ENCODE data around the gene CDH15. TPM values are rescaled to one million over a fixed set of nuclear protein-coding genes. Genes with fewer than 3 reads are reported as not detected.

The CDH15 gene
- polyA plus RNA-seq (2011; rRNA removed) (0.04 and 0.07 TPM in 2 replicates), polyA minus RNA-seq (2011; rRNA and poly(A)+ RNA removed) (not detected in 2 replicates)

- POLR2A ChIA-PET: no interaction called here
- CTCF ChIA-PET: interaction anchor here (0.8 to 0.9 kb wide), 2 partner anchors 16 to 434 kb away, joined by 3 read pairs; no protein-coding TSS in a partner anchor
- peak within 1 kb of the TSS; percentile 29 for H3K4me3 ChIP-seq (ENCODE audit: low read depth, low read length)
These were observed at the start of gene CDH15 for GRCh38 chr16:89171216-89172170. Gene CDH15 (plus strand): TSS chr16:89171748. CDS start chr16:89171832, 84 bp downstream.

GRCh38 chr16:89122322-89122851 lies 49.2 kb upstream of the CDH15 start:
- POLR2A ChIA-PET: no interaction called here
- TF ChIP-seq, protein P1, sequence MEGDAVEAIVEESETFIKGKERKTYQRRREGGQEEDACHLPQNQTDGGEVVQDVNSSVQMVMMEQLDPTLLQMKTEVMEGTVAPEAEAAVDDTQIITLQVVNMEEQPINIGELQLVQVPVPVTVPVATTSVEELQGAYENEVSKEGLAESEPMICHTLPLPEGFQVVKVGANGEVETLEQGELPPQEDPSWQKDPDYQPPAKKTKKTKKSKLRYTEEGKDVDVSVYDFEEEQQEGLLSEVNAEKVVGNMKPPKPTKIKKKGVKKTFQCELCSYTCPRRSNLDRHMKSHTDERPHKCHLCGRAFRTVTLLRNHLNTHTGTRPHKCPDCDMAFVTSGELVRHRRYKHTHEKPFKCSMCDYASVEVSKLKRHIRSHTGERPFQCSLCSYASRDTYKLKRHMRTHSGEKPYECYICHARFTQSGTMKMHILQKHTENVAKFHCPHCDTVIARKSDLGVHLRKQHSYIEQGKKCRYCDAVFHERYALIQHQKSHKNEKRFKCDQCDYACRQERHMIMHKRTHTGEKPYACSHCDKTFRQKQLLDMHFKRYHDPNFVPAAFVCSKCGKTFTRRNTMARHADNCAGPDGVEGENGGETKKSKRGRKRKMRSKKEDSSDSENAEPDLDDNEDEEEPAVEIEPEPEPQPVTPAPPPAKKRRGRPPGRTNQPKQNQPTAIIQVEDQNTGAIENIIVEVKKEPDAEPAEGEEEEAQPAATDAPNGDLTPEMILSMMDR (IDR thresholded peaks at IDR 0.05; ENCODE audit: insufficient read depth, low read depth, low read length): no peak
- Histone ChIP-seq H3K36me3 (ENCODE audit: control insufficient read depth, insufficient read depth, low read length) (peaks cover 19% of the 10 kb centered on the region), H3K4me3 (ENCODE audit: low read depth, low read length) (no peak overlapping the region), H3K27me3 (ENCODE audit: control insufficient read depth, insufficient read depth, low read length) (no peaks in the 10 kb centered on the region)
- CTCF ChIA-PET: no interaction called here
- no peak for DNase-seq (ENCODE audit: low read depth)

More at GRCh38 chr16:89171216-89172170, at the start of gene CDH15:
- Histone ChIP-seq H3K36me3 (ENCODE audit: control insufficient read depth, insufficient read depth, low read length) (no peaks in the 10 kb centered on the region; the same call in 1 of the 2 replicates), H3K27me3 (ENCODE audit: control insufficient read depth, insufficient read depth, low read length) (peaks cover 6% of the 10 kb centered on the region)
- TF ChIP-seq, protein P1 (IDR thresholded peaks at IDR 0.05; ENCODE audit: insufficient read depth, low read depth, low read length): no peak
- DNase-seq (ENCODE audit: low read depth): no peak

DNA sequence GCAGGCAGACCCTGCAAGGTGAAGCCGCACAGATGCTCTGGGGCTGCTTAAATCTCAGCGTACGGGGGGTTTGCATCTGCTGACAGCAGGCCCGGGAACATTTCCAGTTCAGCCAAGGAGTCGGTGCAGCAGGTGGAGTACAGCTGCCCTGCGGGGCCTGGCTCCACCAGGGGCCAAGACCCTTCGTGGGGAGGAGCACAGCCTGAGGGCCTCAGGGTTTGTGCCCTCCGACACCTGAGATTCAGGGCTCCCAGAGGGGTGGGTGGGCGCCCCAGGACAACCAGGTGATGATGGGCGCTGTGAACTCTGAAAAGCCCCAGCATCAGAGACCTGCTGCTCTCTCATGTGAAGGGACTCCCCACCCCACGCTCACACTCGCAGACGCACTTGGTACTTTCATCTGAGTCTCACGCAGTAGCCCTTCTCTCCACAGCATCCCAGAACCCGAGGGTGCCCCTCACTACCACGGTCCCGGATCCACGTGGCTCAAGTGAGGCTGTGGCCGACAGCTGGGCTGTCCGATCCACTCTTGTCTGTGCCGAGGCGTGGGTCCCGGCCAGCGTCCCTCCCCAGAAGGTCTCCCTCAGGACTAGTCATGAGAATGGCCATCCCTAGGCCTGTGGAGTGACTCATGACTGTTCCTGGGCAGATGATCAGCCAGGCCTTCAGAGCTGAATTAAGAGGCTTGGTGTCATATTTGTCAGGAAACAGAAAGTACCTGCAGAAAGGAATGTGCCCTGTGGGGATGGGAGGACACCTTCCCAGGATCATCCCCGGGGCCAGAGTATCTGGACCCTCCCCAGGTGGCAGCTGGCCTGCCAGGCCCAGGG lies 48.3 kb upstream of the CDH15 start:
- DNase-seq (ENCODE audit: low read depth): no peak
- TF ChIP-seq, protein P1 (IDR thresholded peaks at IDR 0.05; ENCODE audit: insufficient read depth, low read depth, low read length): no peak
- Histone ChIP-seq H3K4me3 (ENCODE audit: low read depth, low read length) (no peak overlapping the region), H3K27me3 (ENCODE audit: control insufficient read depth, insufficient read depth, low read length) (no peaks in the 10 kb centered on the region), H3K36me3 (ENCODE audit: control insufficient read depth, insufficient read depth, low read length) (peaks cover 16% of the 10 kb centered on the region)
- ChIA-PET POLR2A (no interaction called here), CTCF (no interaction called here)

- ChIA-PET POLR2A (no interaction called here), CTCF (no interaction called here)
- Histone ChIP-seq H3K27me3 (ENCODE audit: control insufficient read depth, insufficient read depth, low read length) (no peaks in the 10 kb centered on the region), H3K4me3 (ENCODE audit: low read depth, low read length) (no peak overlapping the region), H3K36me3 (ENCODE audit: control insufficient read depth, insufficient read depth, low read length) (peaks cover 14% of the 10 kb centered on the region)
- TF ChIP-seq, protein P1 (IDR thresholded peaks at IDR 0.05; ENCODE audit: insufficient read depth, low read depth, low read length): no peak
- DNase-seq (ENCODE audit: low read depth): no peak
These were observed 47.8 kb upstream of the CDH15 start for GRCh38 chr16:89123831-89124100.

DNA sequence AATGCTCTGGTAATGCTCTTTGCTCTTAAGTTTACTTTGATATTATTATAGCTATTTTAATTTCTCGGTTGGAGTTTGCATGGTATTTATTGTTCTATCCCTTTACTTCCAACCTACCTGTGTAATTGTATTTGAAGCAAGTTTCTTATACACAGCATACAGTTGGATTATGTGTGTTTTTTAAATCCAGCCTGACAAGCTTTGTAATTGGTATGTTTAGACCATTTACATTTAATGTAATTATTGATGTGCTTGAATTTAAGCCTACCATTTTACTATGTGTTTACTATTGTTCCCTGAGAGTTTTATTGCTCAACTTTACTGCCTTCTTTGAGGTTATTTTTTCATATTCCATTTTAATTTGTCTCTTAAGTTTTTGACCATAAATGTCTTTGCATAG lies 42.2 kb upstream of the CDH15 start:
- POLR2A ChIA-PET: no interaction called here
- CTCF ChIA-PET: no interaction called here
- Histone ChIP-seq H3K27me3 (ENCODE audit: control insufficient read depth, insufficient read depth, low read length) (no peaks in the 10 kb centered on the region), H3K4me3 (ENCODE audit: low read depth, low read length) (no peak overlapping the region), H3K36me3 (ENCODE audit: control insufficient read depth, insufficient read depth, low read length) (peaks cover 5% of the 10 kb centered on the region)
- TF ChIP-seq, protein P1 (IDR thresholded peaks at IDR 0.05; ENCODE audit: insufficient read depth, low read depth, low read length): no peak
- no peak for DNase-seq (ENCODE audit: low read depth)
